ENCODE data around the gene RHOT1.
"Not testable (repeated sequence)": the region's sequence is repeated elsewhere in the genome, so short reads cannot be mapped to it uniquely, and the experiment has no call there.

The RHOT1 gene

DNA sequence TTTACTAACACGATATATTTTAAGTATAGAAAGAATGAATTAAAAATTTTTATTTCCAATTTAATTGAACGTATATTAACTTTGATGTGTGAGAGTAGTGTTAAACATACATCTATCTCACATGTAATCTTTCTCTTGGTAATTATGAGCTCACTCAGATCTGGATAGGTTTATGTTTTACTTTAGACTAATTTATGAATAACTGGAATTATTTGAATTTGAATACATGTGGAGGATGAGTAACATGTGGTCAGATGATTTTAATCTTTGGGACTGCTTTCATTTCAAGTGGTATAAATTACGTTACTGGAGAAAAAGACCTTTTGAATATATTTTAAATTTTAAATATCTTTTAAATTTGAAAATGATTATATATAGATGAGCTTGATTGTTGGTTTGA, 73.4 kb downstream of the RHOT1 start:
- intact Hi-C loops (cut with DNase I) = no loop called here
- no peak for DNase-seq

DNA sequence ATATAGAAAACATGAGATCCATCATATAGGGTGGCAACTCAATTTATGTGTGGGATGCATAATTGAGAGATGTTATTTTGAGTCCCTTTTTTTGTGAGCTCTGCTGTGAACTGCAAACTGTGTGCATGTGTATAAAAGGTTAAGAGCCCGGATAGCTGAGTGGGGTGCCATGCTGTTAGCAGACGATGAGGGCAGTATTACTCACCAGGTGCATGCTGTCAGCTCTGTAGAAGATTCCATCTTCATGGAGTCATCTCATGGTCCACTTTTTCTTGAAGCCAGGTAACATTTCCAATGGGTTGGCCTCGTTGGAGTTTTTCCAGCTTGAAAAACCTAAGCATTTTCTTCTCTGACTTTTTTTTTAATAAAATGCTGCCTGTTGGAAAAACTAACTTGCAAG, 80.3 kb downstream of the RHOT1 start:
- no peak for DNase-seq
- intact Hi-C loops (cut with DNase I) = no loop called here

DNA sequence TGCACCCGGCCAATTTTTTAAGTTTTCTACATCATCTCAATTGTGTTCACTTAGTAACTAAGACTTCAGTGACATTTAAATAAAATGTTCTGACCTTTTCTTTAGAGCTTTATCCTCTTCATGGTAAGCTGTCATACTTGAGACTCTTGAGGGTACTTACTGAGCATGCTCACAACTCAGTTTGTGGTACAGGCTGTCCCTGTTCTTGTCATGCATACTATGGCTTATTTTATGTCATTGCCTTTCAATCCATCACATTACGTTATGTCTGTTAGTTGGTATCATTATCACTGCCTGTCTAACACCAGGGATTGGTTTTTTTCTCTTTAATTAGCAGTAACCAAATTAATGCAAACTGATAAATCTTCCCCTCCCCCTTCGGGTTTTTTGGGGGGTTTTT, 81.4 kb downstream of the RHOT1 start:
- no peak for DNase-seq
- intact Hi-C loops (cut with DNase I) = no loop called here

DNA sequence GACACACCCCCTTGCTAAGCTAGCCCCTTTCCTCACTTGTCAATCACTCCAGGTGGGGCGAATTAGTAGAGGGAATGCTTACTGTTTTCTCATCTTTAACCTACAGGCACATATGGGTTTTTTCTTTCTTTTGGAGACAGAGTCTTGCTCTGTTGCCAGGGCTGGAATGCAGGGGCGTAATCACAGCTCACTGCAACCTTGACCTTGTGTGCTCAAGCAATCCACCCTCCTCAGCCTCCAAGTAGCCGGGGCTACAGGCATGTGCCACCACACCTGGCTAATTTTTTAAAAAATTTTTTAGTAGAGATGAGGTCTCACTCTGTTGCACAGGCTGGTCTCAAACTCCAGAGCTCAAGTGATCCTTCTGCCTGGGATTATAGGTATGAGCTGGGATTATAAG, 84.6 kb downstream of the RHOT1 start:
- no peak for DNase-seq
- intact Hi-C loops (cut with DNase I) = no loop called here

DNA sequence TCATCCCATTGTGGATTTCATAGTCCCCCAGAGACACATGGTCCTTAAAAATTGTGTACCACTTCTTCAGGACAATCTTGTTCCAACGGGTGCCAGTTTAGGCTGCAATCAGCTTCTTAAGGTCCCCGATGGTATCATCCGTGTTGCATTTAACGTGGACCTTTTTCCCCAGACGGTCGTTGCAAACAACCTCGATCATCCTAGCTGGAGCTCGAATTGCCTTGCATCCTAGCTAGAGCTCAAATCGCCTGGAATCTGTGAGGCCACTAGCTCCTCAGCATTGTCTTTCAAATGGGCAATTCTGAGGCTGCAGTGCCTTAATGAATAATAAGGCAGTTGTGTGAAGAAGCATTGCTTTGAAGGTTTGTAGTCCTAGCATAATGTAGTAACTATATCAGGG, 85.6 kb downstream of the RHOT1 start:
- intact Hi-C loops (cut with DNase I) = no loop called here
- no peak for DNase-seq

DNA sequence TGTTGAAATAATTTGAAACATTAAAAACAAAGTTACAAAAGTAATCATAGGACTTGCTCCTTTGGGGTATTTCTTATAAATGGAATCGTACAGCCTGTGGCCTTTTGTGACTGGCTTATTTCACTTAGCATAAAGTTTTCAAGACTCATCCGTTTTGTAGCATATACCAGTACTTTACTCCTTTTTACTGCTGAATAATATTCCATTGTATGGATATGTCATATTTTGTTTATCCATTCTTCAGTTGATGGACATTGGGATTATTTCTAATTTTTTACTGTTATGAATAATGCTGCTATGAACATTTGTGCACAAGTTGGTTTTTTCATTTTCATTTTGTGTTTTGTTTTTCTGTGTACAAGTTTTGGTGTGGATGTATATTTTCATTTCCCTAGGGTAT, 93.3 kb downstream of the RHOT1 start:
- intact Hi-C loops (cut with DNase I) = no loop called here

DNA sequence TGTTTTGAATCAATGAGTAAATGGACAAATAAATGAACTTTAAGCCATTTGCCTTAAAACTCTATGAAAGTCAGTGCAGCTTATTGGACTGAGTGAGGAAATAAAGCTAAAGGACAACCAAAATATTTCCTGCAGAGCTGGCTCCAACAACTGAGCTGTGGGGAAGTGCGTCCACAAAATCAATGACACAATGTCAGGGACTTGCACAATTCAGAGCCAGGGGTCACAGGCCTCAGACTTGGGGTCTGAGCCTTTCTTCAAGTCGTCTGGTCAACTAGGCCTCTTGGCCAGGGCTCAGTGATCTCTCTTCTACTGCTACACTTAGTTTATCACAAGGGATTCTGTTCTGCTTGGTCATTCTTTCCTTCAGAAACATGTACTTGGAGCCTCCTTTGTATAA, 97.2 kb downstream of the RHOT1 start:
- DNase-seq = no peak
- intact Hi-C loops (cut with DNase I) = no loop called here

More for the DNA sequence above, 93.3 kb downstream of the RHOT1 start:
- no peak for DNase-seq

DNA sequence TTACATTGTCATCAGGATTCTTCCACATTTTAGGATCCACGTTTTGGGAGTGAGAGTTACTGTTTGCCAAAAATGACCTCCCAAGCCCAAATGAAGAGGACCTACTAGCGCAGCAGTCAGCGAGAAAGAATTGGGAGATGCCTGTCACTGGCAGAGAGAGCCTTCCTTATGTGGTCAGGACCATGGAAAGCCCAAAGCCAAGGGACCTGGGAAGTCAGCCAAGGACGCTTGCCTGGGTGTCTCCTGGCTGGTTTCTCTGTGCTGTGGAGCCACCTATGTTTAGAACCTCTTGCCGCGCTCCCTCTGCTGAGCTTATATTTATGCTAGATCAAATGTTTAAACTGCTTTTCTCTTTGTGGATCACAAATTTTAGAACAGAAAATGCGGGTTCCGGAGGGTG, 98.4 kb downstream of the RHOT1 start:
- no peak for DNase-seq
- intact Hi-C loops (cut with DNase I) = no loop called here

DNA sequence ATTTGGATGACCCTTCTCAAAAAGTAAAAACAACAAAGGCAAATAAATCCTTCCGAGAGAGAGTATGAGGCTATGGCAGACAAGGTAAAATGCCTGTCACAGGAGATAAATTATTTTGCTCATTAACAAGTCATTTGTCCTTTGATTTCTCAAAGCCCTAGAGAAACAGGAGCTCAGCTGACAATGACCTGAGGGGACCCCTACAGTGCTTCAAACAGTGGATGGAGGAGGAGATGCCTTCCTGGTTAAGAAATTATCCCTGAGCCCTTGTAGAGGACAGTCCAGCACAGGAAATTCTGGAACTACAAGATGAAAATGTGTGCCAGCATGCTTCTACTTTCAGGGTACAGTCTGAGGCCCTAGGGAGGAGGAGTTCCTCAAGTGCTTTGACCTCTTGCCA, 99.3 kb downstream of the RHOT1 start:
- intact Hi-C loops (cut with DNase I) = no loop called here
- DNase-seq = no peak

DNA sequence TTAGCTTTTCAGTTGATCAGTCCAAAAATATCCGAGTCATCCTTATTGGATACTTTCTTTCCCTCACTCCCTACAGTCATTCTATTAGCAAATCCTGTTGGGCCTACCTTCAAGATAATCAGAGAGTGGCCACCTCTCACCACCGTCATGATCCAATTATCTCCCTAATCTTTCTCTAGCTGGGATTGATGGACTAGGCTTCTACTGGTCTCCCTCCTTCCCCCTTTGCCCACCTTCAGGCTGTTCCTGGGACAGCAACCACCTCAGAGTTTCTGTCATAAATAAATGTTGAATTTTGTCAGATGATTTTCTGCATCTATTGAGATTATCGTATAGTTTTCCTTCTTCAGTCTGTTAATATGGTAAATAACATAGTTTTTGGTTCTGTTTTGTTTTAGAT, 107.2 kb downstream of the RHOT1 start:
- intact Hi-C loops (cut with DNase I) = no loop called here
- DNase-seq = no peak

DNA sequence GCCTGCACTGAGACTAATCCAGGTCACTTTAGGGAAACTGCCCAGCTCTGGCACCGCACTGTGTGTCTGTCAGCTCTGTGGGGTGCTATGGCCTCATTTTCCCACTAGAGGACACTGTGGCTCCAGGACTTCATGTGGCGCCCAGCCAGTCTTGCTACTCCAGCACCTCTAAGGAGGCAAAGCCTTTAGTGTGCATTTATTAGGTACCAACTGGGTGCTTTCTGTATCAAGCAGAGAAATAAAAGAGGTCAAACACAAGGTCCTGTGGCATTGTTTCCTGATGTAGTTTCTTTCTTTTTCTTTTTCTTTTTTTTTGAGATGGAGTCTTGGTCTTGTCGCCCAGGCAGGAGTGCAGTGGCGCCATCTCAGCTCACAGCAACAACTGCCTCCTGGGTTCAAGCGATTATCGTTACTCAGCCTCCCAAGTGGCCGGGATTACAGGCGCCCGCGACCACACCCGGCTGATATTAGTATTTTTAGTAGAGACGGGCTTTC, 110.9 kb downstream of the RHOT1 start:
- DNase-seq = peak; percentile 73 to 97 (median 86)
- intact Hi-C loops (cut with DNase I) = loop anchor here (1.0 kb wide), 1 partner anchor 66 kb away; no protein-coding TSS in a partner anchor

DNA sequence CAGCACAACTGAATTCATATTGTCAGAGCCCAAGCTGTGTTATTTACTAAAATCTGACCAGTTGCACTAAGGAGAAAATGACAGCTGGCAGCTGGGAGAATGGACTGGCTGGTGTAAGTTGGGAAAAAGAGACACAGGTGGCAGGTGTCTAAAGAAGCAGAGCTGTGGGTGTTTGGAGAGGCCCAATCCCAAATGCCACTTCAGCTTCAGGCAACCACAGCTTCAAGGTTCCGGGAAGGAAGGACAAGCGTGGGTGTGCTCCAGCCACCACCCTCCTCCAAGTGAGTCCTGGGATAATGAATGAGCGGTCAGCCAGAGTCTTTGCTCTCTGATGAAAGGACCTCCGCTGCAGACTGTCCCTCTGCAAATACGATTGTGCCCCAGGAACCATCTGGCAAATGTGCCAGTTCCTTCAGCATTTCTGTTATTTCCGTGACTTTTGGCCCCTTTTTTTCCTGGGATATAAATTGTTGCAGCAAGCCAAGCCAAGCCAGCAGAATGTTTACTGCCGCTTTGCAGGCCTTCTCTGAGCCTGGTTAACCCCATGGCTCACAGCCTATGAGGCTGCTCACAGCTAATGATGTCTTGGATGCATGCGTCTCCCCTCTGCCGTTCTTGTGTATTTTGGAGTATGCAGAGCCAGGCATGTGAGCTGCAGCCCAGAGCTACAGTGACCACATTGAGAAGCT, 113.9 kb downstream of the RHOT1 start:
- intact Hi-C loops (cut with DNase I) = no loop called here
- peak in 1 of 10 donors; percentile 44 for DNase-seq

DNA sequence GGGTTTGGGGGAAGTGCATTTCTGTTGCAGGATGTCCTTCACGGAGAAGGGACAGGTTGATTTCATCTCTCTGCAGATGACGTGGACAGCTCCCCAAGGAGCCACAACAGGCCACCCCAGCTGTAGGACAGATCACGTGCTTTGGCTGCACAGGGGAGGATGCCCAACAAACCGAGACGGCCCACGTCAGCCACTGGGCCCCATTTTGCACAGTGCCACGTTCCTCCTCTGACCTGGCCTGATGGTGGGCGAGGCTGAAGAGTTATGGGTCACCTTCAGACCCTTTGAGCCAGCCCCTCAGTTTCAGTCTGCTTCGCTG, 114.4 kb downstream of the RHOT1 start:
- intact Hi-C loops (cut with DNase I) = no loop called here
- DNase-seq = peak in 1 of 10 donors; percentile 68

DNA sequence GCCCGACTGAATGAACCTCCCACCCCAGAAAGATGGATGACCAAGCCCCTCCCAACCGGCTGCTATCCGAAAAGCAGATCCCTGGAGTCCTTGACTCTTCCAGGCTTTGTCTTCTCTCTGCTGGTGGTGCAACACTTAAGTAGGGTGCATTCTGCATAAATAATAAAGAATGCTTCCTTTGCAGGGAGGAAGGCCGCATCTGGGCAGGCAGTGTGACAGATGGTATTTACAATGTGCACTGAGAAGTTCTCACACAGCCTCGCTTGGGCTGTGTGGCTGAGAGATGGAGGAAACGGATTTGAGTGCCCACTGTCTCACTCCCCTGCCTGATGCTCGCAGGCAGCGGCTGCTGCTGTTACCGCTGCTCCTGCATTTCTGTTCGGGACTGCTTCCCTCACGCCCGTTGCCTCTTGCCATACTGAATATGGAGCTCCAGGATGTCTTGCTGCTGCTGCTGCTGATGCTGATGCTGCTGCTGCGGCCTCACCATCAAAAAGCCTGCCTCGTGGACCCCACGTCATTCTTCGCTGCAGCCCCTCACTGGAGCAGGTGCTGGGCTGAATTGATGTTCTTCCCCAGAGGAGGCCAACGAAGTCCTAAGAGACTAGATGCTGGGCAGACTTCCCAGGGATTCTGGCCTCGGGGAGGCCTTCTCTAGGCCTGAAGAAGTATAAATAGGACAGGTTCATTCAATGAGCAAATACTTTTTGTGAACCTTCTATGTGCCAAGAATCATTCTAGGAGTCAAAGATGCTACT, 116.3 kb downstream of the RHOT1 start:
- intact Hi-C loops (cut with DNase I) = no loop called here

DNA sequence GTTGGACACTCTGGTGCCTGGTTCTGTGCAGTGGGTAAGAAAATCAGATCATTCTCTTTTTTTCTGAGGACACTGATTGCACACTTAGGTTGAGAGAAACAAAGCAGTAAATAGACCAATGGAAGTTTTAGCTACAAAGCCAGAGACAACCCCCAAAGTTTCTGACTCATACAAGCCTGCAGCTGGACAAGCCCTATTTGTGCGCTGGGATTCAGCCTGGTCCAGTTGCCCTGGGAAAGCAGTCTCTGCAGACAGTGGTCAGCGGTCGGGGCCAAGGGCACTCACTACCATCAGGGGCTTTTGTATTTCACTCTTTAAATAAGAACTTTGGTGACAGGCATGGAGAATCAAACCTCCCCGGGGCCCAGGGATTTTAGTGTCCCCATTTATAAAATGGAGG, 117.3 kb downstream of the RHOT1 start:
- peak in 8 of 10 donors; percentile 24 to 91 (median 58) for DNase-seq
- intact Hi-C loops (cut with DNase I) = no loop called here

More for the DNA sequence above, 116.3 kb downstream of the RHOT1 start:
- peak in 8 of 10 donors; percentile 26 to 94 (median 64) for DNase-seq

DNA sequence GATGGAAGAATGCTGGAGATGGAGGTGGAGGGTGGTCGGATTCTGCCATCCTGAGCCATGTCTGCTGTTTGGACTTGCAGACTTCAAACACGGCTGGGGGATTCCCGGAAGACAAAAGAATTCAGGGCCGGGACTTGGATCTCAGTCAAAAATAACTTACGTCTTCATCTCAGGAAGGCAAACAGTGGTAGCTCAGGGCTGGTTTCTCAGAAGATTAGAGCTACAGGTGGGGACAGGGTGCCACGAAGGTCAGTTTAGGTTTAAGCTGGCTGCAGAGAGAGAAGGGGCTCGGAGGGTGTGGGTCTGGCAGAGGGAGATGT, 119.1 kb downstream of the RHOT1 start:
- DNase-seq = no peak
- intact Hi-C loops (cut with DNase I) = no loop called here

DNA sequence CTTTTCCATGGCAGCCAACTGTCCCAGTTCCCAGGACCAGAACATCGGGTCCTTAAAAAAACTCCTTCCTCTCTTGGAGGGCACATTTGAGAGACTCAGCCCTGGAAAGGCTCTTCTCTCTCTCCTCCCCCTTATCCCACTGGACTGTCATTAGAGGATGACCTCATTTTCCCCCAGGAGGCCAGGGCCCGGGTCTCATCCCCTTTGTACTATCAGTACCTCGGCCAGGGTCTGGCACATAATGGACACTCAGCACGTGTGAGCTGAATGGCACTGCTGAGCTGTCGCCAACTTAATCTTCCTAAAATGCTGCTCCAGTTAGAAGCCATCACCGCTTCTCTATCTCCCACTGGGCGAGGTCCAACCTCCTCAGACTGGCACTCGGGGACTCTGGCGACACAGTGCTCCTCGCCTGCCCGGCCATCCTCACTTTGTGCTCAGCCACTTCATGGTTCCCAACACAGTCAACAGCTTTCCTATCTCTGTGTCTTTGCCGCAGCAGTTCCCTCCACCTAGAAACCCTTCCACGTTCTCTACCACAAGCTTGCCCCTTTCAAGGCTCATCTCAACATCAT, 119.7 kb downstream of the RHOT1 start:
- peak in 1 of 10 donors; percentile 64 for DNase-seq
- intact Hi-C loops (cut with DNase I) = no loop called here

DNA sequence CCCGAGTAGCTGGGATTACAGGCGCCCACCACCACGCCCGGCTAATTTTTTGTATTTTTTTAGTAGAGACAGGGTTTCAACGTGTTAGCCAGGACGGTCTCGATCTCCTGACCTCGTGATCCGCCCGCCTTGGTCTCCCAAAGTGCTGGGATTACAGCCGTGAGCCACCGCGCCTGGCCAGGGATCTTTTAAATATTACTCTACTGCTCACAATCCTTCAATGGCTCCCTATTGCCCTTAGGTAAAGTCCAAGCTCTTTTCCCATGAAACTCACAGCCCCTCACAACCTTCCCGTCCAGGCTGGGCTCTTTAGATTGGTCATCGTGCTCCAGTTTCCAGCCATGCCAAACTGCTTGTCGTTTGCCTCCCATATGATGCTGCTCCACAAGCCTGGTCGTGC, 121.2 kb downstream of the RHOT1 start:
- peak in 1 of 10 donors; percentile 52 for DNase-seq
- intact Hi-C loops (cut with DNase I) = not testable (repeated sequence)

DNA sequence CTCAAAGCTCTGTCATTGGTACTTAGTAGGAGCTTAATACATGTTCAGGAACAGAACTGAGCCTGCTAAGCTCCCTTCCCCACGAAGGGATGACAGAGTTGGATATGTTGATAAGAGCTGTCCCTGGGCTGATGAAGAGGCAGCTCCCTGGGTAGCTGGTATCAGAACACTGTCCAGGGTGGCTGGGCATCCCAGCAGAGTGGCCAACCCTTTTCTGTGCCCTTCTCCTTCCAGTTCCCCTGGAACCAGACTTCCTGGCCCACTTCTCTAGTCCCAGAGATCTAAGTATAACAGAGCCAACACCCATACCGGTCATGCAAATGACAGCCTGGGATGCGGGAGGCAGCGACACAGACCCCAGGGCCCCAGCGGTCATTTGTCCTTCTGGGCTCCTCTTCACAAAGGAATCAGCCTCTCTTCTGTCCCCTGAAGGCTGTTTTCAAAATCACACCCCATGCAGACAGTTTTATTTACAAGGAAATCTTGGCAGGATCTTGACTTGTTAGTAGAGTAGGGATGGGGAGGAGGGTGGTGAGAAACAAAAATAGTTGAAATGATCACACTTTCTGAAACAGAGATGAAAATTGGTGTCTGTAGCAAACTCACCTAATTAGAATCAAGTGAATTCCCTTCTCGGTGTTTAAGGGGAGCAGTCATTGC, 122.0 kb downstream of the RHOT1 start:
- peak in 1 of 10 donors; percentile 72 for DNase-seq
- intact Hi-C loops (cut with DNase I) = no loop called here

DNA sequence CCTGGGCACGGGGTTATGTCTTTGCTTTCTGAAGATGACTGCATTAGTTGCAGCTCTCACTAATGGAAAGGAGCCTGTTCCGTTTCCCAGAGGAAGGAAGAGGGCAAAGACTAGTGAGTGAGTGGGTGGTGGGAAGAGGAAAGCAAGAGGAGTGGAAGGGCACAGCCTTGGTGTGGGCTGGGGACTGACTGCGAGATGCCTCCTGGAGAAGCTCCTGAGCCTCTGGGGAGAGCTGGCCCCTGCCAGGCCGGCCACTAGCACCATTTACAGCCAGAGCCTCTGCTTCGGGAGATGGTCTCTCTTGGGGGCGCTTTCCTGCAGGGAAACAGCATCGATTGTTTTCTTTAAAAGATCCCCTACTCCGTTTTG, 122.5 kb downstream of the RHOT1 start:
- DNase-seq = peak in 1 of 10 donors; percentile 72
- intact Hi-C loops (cut with DNase I) = no loop called here

DNA sequence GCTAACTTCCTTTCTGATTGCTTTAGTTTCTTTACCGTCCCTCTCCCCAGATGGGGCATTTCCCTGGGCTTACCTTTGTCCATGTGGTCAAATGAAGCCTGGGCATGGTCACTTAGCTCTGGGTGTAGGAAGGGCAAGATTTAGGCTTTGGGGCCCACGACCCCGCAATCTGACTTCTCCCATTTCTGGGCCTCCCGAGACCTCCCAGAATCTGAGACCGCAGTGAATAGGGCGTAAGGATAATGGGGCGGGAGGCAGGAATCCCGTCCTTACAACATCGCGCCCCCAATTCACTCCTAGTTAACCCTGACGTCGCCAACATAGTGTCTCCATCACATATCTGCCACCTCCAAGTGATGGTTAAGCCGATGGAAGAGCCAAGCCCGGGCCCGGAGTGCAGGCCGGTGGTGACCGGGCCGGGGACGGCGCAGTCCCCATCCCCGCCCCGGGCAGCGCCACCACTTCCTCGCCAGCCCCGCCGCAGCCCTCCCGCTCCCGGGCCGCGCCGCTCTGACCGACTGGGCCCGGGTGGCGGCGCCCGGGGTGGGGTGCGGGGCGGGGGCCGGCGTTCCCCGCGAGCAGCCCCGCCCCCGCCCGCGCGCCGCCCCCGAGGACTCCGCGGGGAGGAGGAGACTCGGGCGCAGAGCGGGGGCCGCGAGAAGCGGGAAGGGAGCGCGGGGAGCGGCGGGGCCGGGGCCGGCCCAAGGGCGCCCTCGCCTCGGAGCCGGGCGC, 123.1 kb downstream of the RHOT1 start, which contains the start of gene RHBDL3:
RHBDL3 (plus strand) TSS at position 641 of the 732 bp plus-strand sequence. CDS start 358 bp downstream, outside the sequence.
- peak in 2 of 10 donors; percentile 67 to 86 for DNase-seq
- intact Hi-C loops (cut with DNase I) = no loop called here

Measured in posterior cingulate gyrus (tissue), 11 donors.